HCT116 (cell line): ENCODE results near the gene ATP2B3. TPM values are rescaled to one million over a fixed set of nuclear protein-coding genes. Genes with fewer than 3 reads are reported as not detected.
A peak's percentile ranks its signal among the peaks of the same experiment; 100 is the strongest.

Experiments
- ATAC-seq: fragments of 200-7000 bp; cut with Tn5 transposase; 2 replicates; pipeline ENCODE4 v1.9.1; 2020; ENCODE audit warnings: mild to moderate bottlenecking, moderate library complexity
- BruUV-seq: library from RNA; stranded (reverse); fragments of 400-500 nt; replicated peaks from 2 replicates; lab custom pipeline; 2021; lab: Mats Ljungman, UMichigan
- CTCF ChIA-PET: fragments of 300-600 bp; sonication (Branson Sonifier 250); formaldehyde crosslinking; loops from one replicate; lab custom pipeline; 2021; ENCODE audit warnings: antibody characterized with exemption; lab: Charles Lee
- POLR2A ChIA-PET: fragments of 300-600, 350-600 bp; sonication (Branson Sonifier 250); formaldehyde crosslinking; loops from one replicate; lab custom pipeline; 2021; ENCODE audit warnings: antibody characterized with exemption; lab: Charles Lee
- RAD21 ChIA-PET, 2 experiments: fragments of 300-600 bp; sonication (Branson Sonifier 250); formaldehyde crosslinking; loops; one replicate each; lab custom pipeline; 2023; ENCODE audit warnings: low total read pairs in 2 of 2; ENCODE audit not compliant: uncharacterized antibody in 2 of 2, unreplicated experiment in 2 of 2, low non-redundant PET in 1 of 2; lab: Charles Lee
- DNase-seq: peaks from one replicate; pipeline ENCODE4 v3.0.0-alpha.2; 2010; ENCODE audit warnings: low read depth, low spot score
- H2AFZ ChIP-seq: fragments of 200-600 bp; shearing (Covaris generic), sonication (generic); 2 replicates; pipeline ENCODE4 v1.6.1; 2017; ENCODE audit warnings: low read depth, mixed run types, mixed read lengths, antibody characterized with exemption, low read length; ENCODE audit not compliant: poor library complexity, severe bottlenecking
- H3K27ac ChIP-seq: 2 replicates; pipeline ENCODE4 v1.5.1; 2012; ENCODE audit warnings: low read depth, low read length
- H3K27me3 ChIP-seq: fragments of 200-600 bp; sonication (generic); 2 replicates; pipeline ENCODE4 v1.6.1; 2016; ENCODE audit warnings: mixed run types, low read length, mixed read lengths; ENCODE audit not compliant: insufficient read depth
- H3K36me3 ChIP-seq, 2 experiments: fragments of 200-500 bp in 1 of 2; fragments of 200-600 bp in 1 of 2; sonication (Bioruptor generic) in 1 of 2; sonication (generic) in 1 of 2; 2 replicates each; pipeline versions ENCODE4 v1.5.1 to v1.6.1; 2014 to 2016; ENCODE audit warnings: low read length in 2 of 2, inconsistent platforms in 1 of 2, mixed read lengths in 1 of 2, mixed run types in 1 of 2; ENCODE audit not compliant: insufficient read depth in 2 of 2, control insufficient read depth in 1 of 2
- H3K4me1 ChIP-seq, 2 experiments: fragments of 200-600 bp in 1 of 2; sonication (generic) in 1 of 2; 2 replicates each; pipeline versions ENCODE4 v1.5.1 to v1.6.1; 2012 to 2017; ENCODE audit warnings: low read length in 2 of 2, inconsistent platforms in 1 of 2, mild to moderate bottlenecking in 1 of 2, mixed read lengths in 1 of 2, mixed run types in 1 of 2, moderate library complexity in 1 of 2; ENCODE audit not compliant: insufficient read depth in 2 of 2, control insufficient read depth in 1 of 2
- H3K4me2 ChIP-seq: fragments of 200-600 bp; sonication (generic); 2 replicates; pipeline ENCODE4 v1.6.1; 2017; ENCODE audit warnings: mixed run types, low read length, mixed read lengths
- H3K4me3 ChIP-seq, 2 experiments: fragments of 200-600 bp in 1 of 2; sonication (generic) in 1 of 2; replicated peaks in 1 of 2; 2 replicates each; pipeline ENCODE4 v1.5.1; 2011 to 2016; ENCODE audit warnings: low read length in 2 of 2, control low read depth in 1 of 2, low read depth in 1 of 2, mild to moderate bottlenecking in 1 of 2, mixed read lengths in 1 of 2, mixed run types in 1 of 2
- H3K79me2 ChIP-seq: fragments of 200-600 bp; sonication (generic); 2 replicates; pipeline ENCODE4 v1.6.1; 2017; ENCODE audit warnings: mild to moderate bottlenecking, mixed run types, low read length, moderate library complexity, mixed read lengths; ENCODE audit not compliant: insufficient read depth
- H3K9ac ChIP-seq: fragments of 200-600 bp; sonication (generic); 2 replicates; pipeline ENCODE4 v1.6.1; 2016; ENCODE audit warnings: low read length, mixed read lengths
- H3K9me2 ChIP-seq: fragments of 200-600 bp; sonication (generic), shearing (Covaris generic); 2 replicates; pipeline ENCODE4 v1.6.1; 2017; ENCODE audit warnings: mixed run types, mild to moderate bottlenecking, moderate library complexity; ENCODE audit not compliant: insufficient read depth
- H3K9me3 ChIP-seq, 2 experiments: fragments of 200-500 bp in 1 of 2; fragments of 200-600 bp in 1 of 2; sonication (Bioruptor generic) in 1 of 2; sonication (generic) in 1 of 2; 2 replicates each; pipeline ENCODE4 v1.6.1; 2014 to 2017; ENCODE audit warnings: low read length in 2 of 2, mixed read lengths in 2 of 2, inconsistent platforms in 1 of 2, low read depth in 1 of 2, mild to moderate bottlenecking in 1 of 2, mixed run types in 1 of 2, moderate library complexity in 1 of 2; ENCODE audit not compliant: control insufficient read depth in 1 of 2, insufficient read depth in 1 of 2
- H4K20me1 ChIP-seq: fragments of 200-600 bp; sonication (generic), shearing (Covaris generic); 2 replicates; pipeline ENCODE4 v1.6.1; 2017; ENCODE audit warnings: mixed run types, mild to moderate bottlenecking, moderate library complexity; ENCODE audit not compliant: insufficient read depth
- CEBPB ChIP-seq: IDR thresholded peaks from 2 replicates; pipeline ENCODE4 v1.6.1; 2012; ENCODE audit warnings: low read depth
- EGR1 ChIP-seq: IDR thresholded peaks from 2 replicates; pipeline ENCODE4 v1.6.1; 2012; ENCODE audit warnings: low read depth
- ELF1 ChIP-seq: IDR thresholded peaks from 2 replicates; pipeline ENCODE4 v1.6.1; 2012; ENCODE audit warnings: low read depth, borderline replicate concordance
- EZH2 ChIP-seq: fragments of 200-600 bp; sonication (generic); IDR thresholded peaks from 2 replicates; pipeline ENCODE4 v1.6.1; 2017; ENCODE audit warnings: antibody characterized with exemption, mixed run types
- JUND ChIP-seq: IDR thresholded peaks from 2 replicates; pipeline ENCODE4 v1.6.1; 2012
- MAX ChIP-seq: IDR thresholded peaks from 2 replicates; pipeline ENCODE4 v1.6.1; 2012
- POLR2A ChIP-seq: IDR thresholded peaks from 2 replicates; pipeline ENCODE4 v1.7.0; 2011; ENCODE audit warnings: borderline replicate concordance; ENCODE audit not compliant: insufficient read depth, insufficient read length; ENCODE audit errors: extremely low read depth
- POLR2AphosphoS5 ChIP-seq: IDR thresholded peaks from 2 replicates; pipeline ENCODE4 v1.6.1; 2011; ENCODE audit warnings: mild to moderate bottlenecking, low read depth, low read length, moderate library complexity
- REST ChIP-seq: IDR thresholded peaks from 2 replicates; pipeline ENCODE4 v1.6.1; 2012; ENCODE audit warnings: low read depth
- SIN3A ChIP-seq: IDR thresholded peaks from 2 replicates; pipeline ENCODE4 v1.6.1; 2012; ENCODE audit warnings: low read depth
- SP1 ChIP-seq: IDR thresholded peaks from 2 replicates; pipeline ENCODE4 v1.6.1; 2012; ENCODE audit warnings: low read depth
- SRF ChIP-seq: IDR thresholded peaks from 2 replicates; pipeline ENCODE4 v1.6.1; 2012; ENCODE audit warnings: low read depth
- TCF7L2 ChIP-seq: IDR thresholded peaks from 2 replicates; pipeline ENCODE4 v1.7.0; 2011; ENCODE audit warnings: borderline replicate concordance, inconsistent platforms; ENCODE audit not compliant: insufficient read depth, insufficient read length; ENCODE audit errors: extremely low read depth
- YY1 ChIP-seq: IDR thresholded peaks from 2 replicates; pipeline ENCODE4 v1.6.1; 2011; ENCODE audit warnings: low read length, low read depth, moderate library complexity, mild to moderate bottlenecking; ENCODE audit not compliant: insufficient replicate concordance; ENCODE audit errors: extremely low read depth
- ZFX ChIP-seq: fragments of 450-650 bp; IDR thresholded peaks from 2 replicates; pipeline ENCODE4 v1.6.1; 2017
- intact Hi-C: fragments of 100-400 bp; cut with micrococcal nuclease; formaldehyde crosslinking; loops from 2 replicates; pipeline ENCODE4 v1.10.0; 2022
- total RNA-seq: library from RNA; stranded (reverse); gene quantifications from one replicate; pipeline ENCODE4 v1.2.1, GENCODE V29; 2021; ENCODE audit not compliant: unreplicated experiment
- TF ChIP-seq, protein P1 (sequence below): IDR thresholded peaks from 2 replicates; pipeline ENCODE4 v1.6.1; 2012
- TF ChIP-seq, protein P2 (sequence below), 3 experiments: fragments of 200-600 bp in 1 of 3; sonication (generic) in 1 of 3; IDR thresholded peaks in 2 of 3; conservative IDR thresholded peaks in 1 of 3; 2 replicates each; pipeline ENCODE4 v1.5.1; 2012 to 2017; ENCODE audit warnings: low read depth in 2 of 3, low read length in 2 of 3, antibody characterized with exemption in 1 of 3, borderline replicate concordance in 1 of 3, control low read depth in 1 of 3, mild to moderate bottlenecking in 1 of 3, mixed read lengths in 1 of 3, mixed run types in 1 of 3, moderate library complexity in 1 of 3; ENCODE audit not compliant: insufficient read depth in 1 of 3
- TF ChIP-seq, protein P3 (sequence below): IDR thresholded peaks from 2 replicates; pipeline ENCODE4 v1.6.1; 2011; ENCODE audit warnings: mild to moderate bottlenecking, low read length, moderate library complexity; ENCODE audit not compliant: insufficient replicate concordance; ENCODE audit errors: extremely low read depth

Gene ATP2B3
- total RNA-seq, 1 experiment from 2014 or later, result not detected

DNA sequence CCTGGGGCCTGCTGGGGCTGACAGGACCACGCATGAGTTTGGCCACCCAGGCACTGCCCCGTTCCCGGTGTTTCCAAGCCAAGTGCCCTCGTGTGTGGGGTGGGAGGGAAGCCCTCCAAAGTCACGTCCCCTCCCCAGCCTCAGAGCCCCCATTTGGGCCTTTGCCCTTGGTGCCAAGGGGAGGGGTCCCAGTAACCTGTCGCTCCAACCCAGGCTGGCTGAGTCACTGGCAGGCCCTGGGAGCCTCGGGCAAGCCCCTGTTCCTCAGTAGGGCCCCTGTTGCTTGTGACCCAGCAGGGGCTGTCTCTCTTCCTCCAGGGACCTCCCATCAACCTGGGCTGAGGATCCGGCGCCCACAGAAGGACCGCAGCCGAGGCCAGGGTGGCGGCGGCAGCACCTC lies 36.4 kb upstream of the ATP2B3 start (continued):
- TF ChIP-seq MAX, result no peak
- no peak for TF ChIP-seq POLR2A
- no peak for TF ChIP-seq ELF1
- TF ChIP-seq, protein P1, sequence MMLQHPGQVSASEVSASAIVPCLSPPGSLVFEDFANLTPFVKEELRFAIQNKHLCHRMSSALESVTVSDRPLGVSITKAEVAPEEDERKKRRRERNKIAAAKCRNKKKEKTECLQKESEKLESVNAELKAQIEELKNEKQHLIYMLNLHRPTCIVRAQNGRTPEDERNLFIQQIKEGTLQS, result no peak
- TF ChIP-seq POLR2AphosphoS5, result no peak
- no peak for TF ChIP-seq TCF7L2
- no peak for TF ChIP-seq SIN3A
- TF ChIP-seq, protein P2, sequence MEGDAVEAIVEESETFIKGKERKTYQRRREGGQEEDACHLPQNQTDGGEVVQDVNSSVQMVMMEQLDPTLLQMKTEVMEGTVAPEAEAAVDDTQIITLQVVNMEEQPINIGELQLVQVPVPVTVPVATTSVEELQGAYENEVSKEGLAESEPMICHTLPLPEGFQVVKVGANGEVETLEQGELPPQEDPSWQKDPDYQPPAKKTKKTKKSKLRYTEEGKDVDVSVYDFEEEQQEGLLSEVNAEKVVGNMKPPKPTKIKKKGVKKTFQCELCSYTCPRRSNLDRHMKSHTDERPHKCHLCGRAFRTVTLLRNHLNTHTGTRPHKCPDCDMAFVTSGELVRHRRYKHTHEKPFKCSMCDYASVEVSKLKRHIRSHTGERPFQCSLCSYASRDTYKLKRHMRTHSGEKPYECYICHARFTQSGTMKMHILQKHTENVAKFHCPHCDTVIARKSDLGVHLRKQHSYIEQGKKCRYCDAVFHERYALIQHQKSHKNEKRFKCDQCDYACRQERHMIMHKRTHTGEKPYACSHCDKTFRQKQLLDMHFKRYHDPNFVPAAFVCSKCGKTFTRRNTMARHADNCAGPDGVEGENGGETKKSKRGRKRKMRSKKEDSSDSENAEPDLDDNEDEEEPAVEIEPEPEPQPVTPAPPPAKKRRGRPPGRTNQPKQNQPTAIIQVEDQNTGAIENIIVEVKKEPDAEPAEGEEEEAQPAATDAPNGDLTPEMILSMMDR (IDR thresholded peaks at IDR 0.05 in 2 of 3, conservative IDR thresholded peaks at IDR 0.05 in 1 of 3; ENCODE audit: borderline replicate concordance in 1 of 3, insufficient read depth in 1 of 3, low read depth in 2 of 3, low read length in 2 of 3), result no peak
- no peak for TF ChIP-seq ZFX
- TF ChIP-seq JUND, result no peak
- TF ChIP-seq EZH2, result no peak
- no peak for TF ChIP-seq YY1
- no peak for TF ChIP-seq EGR1

DNA sequence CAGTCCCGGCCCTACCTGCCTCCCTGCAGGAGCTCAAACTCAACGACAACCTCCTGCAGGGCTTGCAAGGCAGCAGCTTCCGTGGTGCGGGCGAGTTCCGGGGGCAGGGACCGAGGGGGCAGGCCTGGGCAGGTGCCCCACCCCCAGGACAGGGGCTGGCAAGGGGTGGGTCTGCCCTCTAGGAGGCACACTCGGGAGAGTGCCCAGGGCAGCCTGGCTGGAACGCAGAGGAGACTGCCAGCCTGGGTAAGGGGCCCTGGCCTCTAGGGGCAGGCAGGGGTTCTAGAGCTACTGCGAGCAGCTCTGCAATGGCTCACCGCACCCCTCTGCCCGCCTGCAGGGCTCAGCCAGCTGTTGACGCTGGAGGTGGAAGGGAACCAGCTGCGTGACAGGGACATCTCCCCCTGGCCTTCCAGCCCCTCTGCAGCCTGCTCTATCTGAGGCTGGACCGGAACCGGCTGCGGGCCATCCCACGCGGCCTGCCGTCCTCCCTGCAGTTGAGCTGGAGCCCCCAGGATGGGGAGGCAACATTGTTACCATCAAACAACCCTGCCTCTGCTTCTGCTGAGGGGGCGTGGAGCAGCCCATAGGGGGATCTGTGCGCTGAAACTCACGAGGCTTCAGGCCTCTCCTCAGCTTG lies 34.9 kb upstream of the ATP2B3 start:
- H3K27ac ChIP-seq, result no peak overlapping the region
- H3K4me2 ChIP-seq, result no peak overlapping the region
- H3K4me1 ChIP-seq, result no peaks in the 10 kb centered on the region
- H4K20me1 ChIP-seq, result no peaks in the 10 kb centered on the region
- ATAC-seq (peak; percentile 49), DNase-seq (no peak)
- intact Hi-C loops, result no loop called here
- no peaks in the 10 kb centered on the region for H3K9me3 ChIP-seq
- CTCF ChIA-PET, result no interaction called here
- BruUV-seq, result no TSS peak
- no peaks in the 10 kb centered on the region for H3K36me3 ChIP-seq
- no peak overlapping the region for H3K9ac ChIP-seq
- POLR2A ChIA-PET, result no interaction called here
- no peaks in the 10 kb centered on the region for H3K27me3 ChIP-seq
- H3K9me2 ChIP-seq, result no peaks in the 10 kb centered on the region
- H3K4me3 ChIP-seq, result no peak overlapping the region
- H2AFZ ChIP-seq, result no peak overlapping the region
- RAD21 ChIA-PET, result no interaction called here
- H3K79me2 ChIP-seq, result no peaks in the 10 kb centered on the region
- TF ChIP-seq MAX (no peak), CEBPB (no peak), YY1 (no peak), SP1 (no peak), SRF (no peak), REST (no peak)
- TF ChIP-seq, protein P3, sequence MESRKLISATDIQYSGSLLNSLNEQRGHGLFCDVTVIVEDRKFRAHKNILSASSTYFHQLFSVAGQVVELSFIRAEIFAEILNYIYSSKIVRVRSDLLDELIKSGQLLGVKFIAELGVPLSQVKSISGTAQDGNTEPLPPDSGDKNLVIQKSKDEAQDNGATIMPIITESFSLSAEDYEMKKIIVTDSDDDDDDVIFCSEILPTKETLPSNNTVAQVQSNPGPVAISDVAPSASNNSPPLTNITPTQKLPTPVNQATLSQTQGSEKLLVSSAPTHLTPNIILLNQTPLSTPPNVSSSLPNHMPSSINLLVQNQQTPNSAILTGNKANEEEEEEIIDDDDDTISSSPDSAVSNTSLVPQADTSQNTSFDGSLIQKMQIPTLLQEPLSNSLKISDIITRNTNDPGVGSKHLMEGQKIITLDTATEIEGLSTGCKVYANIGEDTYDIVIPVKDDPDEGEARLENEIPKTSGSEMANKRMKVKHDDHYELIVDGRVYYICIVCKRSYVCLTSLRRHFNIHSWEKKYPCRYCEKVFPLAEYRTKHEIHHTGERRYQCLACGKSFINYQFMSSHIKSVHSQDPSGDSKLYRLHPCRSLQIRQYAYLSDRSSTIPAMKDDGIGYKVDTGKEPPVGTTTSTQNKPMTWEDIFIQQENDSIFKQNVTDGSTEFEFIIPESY, result no peak
